ENCODE measurements around the gene CHD5. TPM values are rescaled to one million over a fixed set of nuclear protein-coding genes. Genes with fewer than 3 reads are reported as not detected.

The CHD5 gene
- total and polyA plus RNA-seq, 12 donors = 0.01 to 0.78 (median 0.17) TPM

DNA sequence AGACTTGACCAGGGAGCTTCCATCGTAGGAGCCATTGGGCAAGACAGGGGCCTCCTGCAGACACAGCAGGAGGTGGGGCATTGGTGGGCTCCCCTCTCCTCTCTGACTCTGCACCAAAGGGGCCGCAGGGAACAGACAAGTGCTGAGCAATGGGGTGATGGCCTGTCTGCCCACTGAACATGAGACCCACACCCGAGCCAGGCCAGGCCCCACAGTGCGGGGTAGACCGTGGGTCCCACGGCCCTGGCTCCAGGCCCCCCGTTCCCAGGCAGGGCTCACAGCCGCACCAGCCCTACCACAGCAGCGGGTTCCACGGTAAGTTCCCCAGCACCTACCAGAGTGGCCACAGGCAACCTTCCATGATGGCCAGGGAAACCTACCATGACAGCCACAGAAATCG, 45.9 kb downstream of the CHD5 start:
- H3K27me3 ChIP-seq = peaks cover 0 to 21% (median 5%) of the 10 kb centered on the region in 7 donors
- WGBS, 2 donors = 90 to 96% methylated on average over 11 of the region's 11 CpGs
- intact Hi-C loops (cut with DNase I) = no loop called here
- DNase-seq (peak in 1 of 2 donors; percentile 5), ATAC-seq (no peak)
- H3K4me3 ChIP-seq = no peak overlapping the region
- TF ChIP-seq, protein P1, sequence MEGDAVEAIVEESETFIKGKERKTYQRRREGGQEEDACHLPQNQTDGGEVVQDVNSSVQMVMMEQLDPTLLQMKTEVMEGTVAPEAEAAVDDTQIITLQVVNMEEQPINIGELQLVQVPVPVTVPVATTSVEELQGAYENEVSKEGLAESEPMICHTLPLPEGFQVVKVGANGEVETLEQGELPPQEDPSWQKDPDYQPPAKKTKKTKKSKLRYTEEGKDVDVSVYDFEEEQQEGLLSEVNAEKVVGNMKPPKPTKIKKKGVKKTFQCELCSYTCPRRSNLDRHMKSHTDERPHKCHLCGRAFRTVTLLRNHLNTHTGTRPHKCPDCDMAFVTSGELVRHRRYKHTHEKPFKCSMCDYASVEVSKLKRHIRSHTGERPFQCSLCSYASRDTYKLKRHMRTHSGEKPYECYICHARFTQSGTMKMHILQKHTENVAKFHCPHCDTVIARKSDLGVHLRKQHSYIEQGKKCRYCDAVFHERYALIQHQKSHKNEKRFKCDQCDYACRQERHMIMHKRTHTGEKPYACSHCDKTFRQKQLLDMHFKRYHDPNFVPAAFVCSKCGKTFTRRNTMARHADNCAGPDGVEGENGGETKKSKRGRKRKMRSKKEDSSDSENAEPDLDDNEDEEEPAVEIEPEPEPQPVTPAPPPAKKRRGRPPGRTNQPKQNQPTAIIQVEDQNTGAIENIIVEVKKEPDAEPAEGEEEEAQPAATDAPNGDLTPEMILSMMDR (IDR thresholded peaks at IDR 0.05) = no peak
- H3K4me1 ChIP-seq = no peaks in the 10 kb centered on the region
- H3K36me3 ChIP-seq = no peaks in the 10 kb centered on the region
- H3K9me3 ChIP-seq = peaks cover 0 to 18% (median 0%) of the 10 kb centered on the region in 11 donors
- H3K27ac ChIP-seq = no peak overlapping the region

DNA sequence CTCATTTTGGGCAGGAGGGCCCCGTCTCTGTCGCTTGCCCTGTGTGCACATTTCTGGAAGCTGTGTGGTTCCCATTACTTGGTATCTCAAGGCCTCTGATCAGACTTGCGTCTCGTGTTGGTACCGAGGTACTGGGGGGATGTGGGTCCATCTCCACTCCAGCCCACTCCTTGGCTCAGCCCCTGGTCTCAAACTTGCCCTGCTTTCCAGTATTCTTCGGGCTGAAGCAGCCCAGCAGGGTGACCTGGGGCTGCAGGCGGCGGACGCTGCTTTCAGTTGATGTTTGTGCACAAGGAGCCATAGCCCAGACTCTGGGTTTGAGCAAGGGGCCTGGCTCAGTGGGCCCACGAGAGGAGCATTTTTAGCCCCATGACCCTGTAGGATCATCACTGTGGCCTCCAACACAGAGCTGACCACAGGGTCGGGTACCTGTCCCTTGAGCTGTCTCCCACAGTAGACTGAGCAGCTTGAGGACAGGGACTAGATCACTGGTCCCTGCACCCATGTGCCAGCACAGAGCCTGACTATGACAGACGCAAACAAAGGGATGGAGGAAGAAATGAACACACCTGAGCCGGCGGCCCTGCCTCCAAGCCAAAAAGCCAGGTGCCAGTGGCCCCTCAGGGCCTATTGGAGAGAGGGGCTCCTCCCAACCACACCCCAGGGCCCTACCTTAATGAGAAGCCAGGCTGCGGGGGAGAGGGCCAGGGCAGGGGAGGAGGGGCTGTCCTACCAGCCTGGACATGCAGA, 46.8 kb downstream of the CHD5 start:
- H3K4me1 ChIP-seq = no peaks in the 10 kb centered on the region
- H3K27ac ChIP-seq = no peak overlapping the region
- no peak for ATAC-seq
- intact Hi-C loops (cut with DNase I) = no loop called here
- H3K4me3 ChIP-seq = no peak overlapping the region
- peak in 1 of 2 donors; percentile 1 for DNase-seq
- no peaks in the 10 kb centered on the region for H3K36me3 ChIP-seq
- H3K9me3 ChIP-seq = peaks cover 0 to 18% (median 0%) of the 10 kb centered on the region in 11 donors
- 88 to 91% methylated on average over 15 of the region's 15 CpGs for WGBS, 2 donors
- TF ChIP-seq, protein P1 (IDR thresholded peaks at IDR 0.05) = no peak
- H3K27me3 ChIP-seq = peaks cover 0 to 22% (median 8%) of the 10 kb centered on the region in 7 donors

DNA sequence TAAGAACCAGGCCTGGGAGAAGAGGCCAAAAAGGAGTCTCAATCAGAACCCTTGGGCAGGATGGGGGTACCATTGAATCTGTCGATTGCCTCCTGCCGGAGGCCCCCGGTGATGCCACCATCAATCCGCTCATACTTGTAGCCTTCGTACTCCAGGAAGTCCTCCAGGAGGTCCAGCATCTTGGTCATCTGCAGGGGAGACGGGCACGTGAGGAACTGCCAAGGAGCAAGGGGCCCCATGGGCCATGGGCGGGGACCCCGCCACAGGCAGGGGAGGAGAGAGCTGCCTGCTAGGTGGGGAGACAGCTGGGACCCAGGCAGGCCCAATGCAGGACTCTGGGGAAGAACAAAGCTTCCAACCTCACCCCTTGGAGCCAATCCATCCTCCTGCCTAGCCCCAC, 48.6 kb downstream of the CHD5 start:
- DNase-seq = peak in 1 of 2 donors; percentile 2
- H3K27me3 ChIP-seq = peaks cover 0 to 38% (median 10%) of the 10 kb centered on the region in 7 donors
- 88 to 89% methylated on average over 9 of the region's 9 CpGs for WGBS, 2 donors

DNA sequence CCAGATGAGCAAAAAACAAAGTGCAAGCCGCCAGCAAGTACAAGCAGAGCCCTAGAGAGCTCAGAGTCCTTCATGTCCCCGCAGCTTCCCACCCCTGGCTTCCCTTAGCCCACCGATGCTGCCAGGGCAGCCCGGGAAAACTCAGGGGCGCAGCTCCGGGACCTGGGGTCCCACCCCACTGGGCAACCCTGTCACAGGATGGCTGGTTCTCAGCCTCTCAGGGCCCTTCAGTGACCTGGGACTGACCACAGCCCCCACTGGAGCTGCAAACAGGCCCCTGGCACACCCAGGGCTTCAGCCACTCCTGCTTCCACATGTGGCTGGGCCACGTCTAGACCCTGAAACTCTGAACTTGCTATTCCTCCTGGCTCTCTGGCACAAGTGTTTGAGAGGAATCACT, 49.5 kb downstream of the CHD5 start:
- peaks cover 0 to 45% (median 20%) of the 10 kb centered on the region in 7 donors for H3K27me3 ChIP-seq
- DNase-seq = peak in 1 of 2 donors; percentile 2
- WGBS, 2 donors = 79 to 83% methylated on average over 7 of the region's 7 CpGs
- peaks cover 0 to 18% (median 0%) of the 10 kb centered on the region in 11 donors for H3K9me3 ChIP-seq
- ATAC-seq = no peak
- H3K4me3 ChIP-seq = no peak overlapping the region
- H3K4me1 ChIP-seq = peaks cover 0 to 8% (median 4%) of the 10 kb centered on the region in 9 donors
- no peaks in the 10 kb centered on the region for H3K36me3 ChIP-seq
- TF ChIP-seq, protein P1 (IDR thresholded peaks at IDR 0.05) = no peak
- intact Hi-C loops (cut with DNase I) = no loop called here
- no peak overlapping the region for H3K27ac ChIP-seq

More for the DNA sequence above, 48.6 kb downstream of the CHD5 start:
- intact Hi-C loops (cut with DNase I) = no loop called here
- peaks cover 0 to 8% (median 4%) of the 10 kb centered on the region in 9 donors for H3K4me1 ChIP-seq
- peaks cover 0 to 18% (median 0%) of the 10 kb centered on the region in 11 donors for H3K9me3 ChIP-seq
- TF ChIP-seq, protein P1 (IDR thresholded peaks at IDR 0.05) = no peak
- no peak overlapping the region for H3K27ac ChIP-seq
- ATAC-seq = no peak
- no peaks in the 10 kb centered on the region for H3K36me3 ChIP-seq
- H3K4me3 ChIP-seq = no peak overlapping the region
